Esophagus mucosa (tissue), 1 donor: ENCODE results near the gene HEPHL1. TPM values are rescaled to one million over a fixed set of nuclear protein-coding genes. Genes with fewer than 3 reads are reported as not detected.
A peak's percentile ranks its signal among the peaks of the same experiment; 100 is the strongest.
"Not testable (repeated sequence)": the region's sequence is repeated elsewhere in the genome, so short reads cannot be mapped to it uniquely, and the experiment has no call there.

Experiments
- ATAC-seq: fragments of 200-7000 bp; cut with Tn5 transposase; one replicate; pipeline ENCODE4 v1.9.1; 2020
- total RNA-seq: library from RNA; stranded (reverse); gene quantifications from one replicate; pipeline ENCODE4 v1.2.4, GENCODE V29; 2023
- donor health status: DM: yes; HTN: yes; CAD: no.

The HEPHL1 gene
- total RNA-seq, result 13.0 TPM

GRCh38 chr11:94020777-94021481, at the start of gene HEPHL1:
Gene HEPHL1 (plus strand): TSS chr11:94021354. CDS start chr11:94021369, 15 bp downstream.
- peak; percentile 93 for ATAC-seq

GRCh38 chr11:93972790-93973189, 48.4 kb upstream of the HEPHL1 start:
- no peak for ATAC-seq

GRCh38 chr11:93973322-93974051, 47.7 kb upstream of the HEPHL1 start:
- not testable (repeated sequence) for ATAC-seq

- ATAC-seq, result no peak
Measured at GRCh38 chr11:93974759-93975158, 46.4 kb upstream of the HEPHL1 start.

GRCh38 chr11:93976577-93977254, 44.4 kb upstream of the HEPHL1 start:
- ATAC-seq, result not testable (repeated sequence)

- ATAC-seq, result peak; percentile 53
Measured at GRCh38 chr11:93983542-93984195, 37.5 kb upstream of the HEPHL1 start.

GRCh38 chr11:93984196-93984567, 37.0 kb upstream of the HEPHL1 start:
- ATAC-seq, result peak; percentile 56

GRCh38 chr11:93984936-93985335, 36.2 kb upstream of the HEPHL1 start:
- no peak for ATAC-seq

- ATAC-seq, result peak; percentile 85
Measured at GRCh38 chr11:93986716-93987115, 34.4 kb upstream of the HEPHL1 start.

- no peak for ATAC-seq
Measured at GRCh38 chr11:93988455-93988854, 32.7 kb upstream of the HEPHL1 start.

GRCh38 chr11:93988912-93989311, 32.2 kb upstream of the HEPHL1 start:
- no peak for ATAC-seq

GRCh38 chr11:93993747-93994146, 27.4 kb upstream of the HEPHL1 start:
- ATAC-seq, result no peak

GRCh38 chr11:93997741-93998140, 23.4 kb upstream of the HEPHL1 start:
- peak; percentile 48 for ATAC-seq

GRCh38 chr11:94000659-94001058, 20.5 kb upstream of the HEPHL1 start:
- ATAC-seq, result no peak

GRCh38 chr11:94002226-94002625, 18.9 kb upstream of the HEPHL1 start:
- ATAC-seq, result peak; percentile 78

- ATAC-seq, result peak; percentile 72
Measured at GRCh38 chr11:94007426-94007825, 13.7 kb upstream of the HEPHL1 start.

GRCh38 chr11:94007906-94008305, 13.2 kb upstream of the HEPHL1 start:
- ATAC-seq, result peak; percentile 78

- peak; percentile 53 for ATAC-seq
Measured at GRCh38 chr11:94010136-94010535, 11.0 kb upstream of the HEPHL1 start.

GRCh38 chr11:94011478-94011877, 9.7 kb upstream of the HEPHL1 start:
- peak; percentile 76 for ATAC-seq

- ATAC-seq, result no peak
Measured at GRCh38 chr11:94017446-94017845, 3.7 kb upstream of the HEPHL1 start.

- no peak for ATAC-seq
Measured at GRCh38 chr11:94018721-94019120, 2.4 kb upstream of the HEPHL1 start.

GRCh38 chr11:94023856-94024255, 2.7 kb downstream of the HEPHL1 start:
- no peak for ATAC-seq

GRCh38 chr11:94024547-94024946, 3.4 kb downstream of the HEPHL1 start:
- no peak for ATAC-seq
